ENCODE data around the gene GNAQ. TPM values are rescaled to one million over a fixed set of nuclear protein-coding genes. Genes with fewer than 3 reads are reported as not detected.
"Not testable (repeated sequence)": the region's sequence is repeated elsewhere in the genome, so short reads cannot be mapped to it uniquely, and the experiment has no call there.

The GNAQ gene
- total and polyA plus RNA-seq, 4 experiments from 2014 or later = 6.9 to 57.2 (median 34.5) TPM

DNA sequence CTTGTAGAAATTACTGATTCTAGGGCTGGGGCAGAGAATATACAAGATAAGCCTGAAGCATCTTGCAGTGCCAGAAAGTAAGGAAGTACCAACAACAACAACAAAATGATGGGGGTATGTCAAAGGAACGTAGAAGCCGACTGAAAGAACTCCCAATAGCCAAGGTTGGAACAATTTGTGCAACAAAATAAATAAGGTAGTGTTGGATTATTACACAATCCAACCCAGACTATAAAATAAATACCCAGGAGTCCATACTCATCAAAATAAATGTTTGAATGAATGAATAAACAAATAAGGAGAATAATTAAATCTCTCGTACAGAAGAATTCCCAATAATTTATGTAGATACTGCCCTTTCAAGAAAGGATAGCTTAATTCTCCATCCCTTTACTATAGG, 31.1 kb upstream of the GNAQ start:
- peaks cover 0 to 17% (median 8%) of the 10 kb centered on the region in 4 donors for H3K4me1 Mint-ChIP-seq
- Histone ChIP-seq H3K36me3 (ENCODE audit: insufficient read depth, low read length) (no peaks in the 10 kb centered on the region), H3K4me3 (ENCODE audit: low read length in 2 of 2) (no peak overlapping the region), H3K27me3 (ENCODE audit: insufficient read depth, low read length) (no peaks in the 10 kb centered on the region), H3K27ac (ENCODE audit: low read depth, low read length) (no peak overlapping the region), H3K9me3 (ENCODE audit: control insufficient read depth in 1 of 2, low read length in 2 of 2) (no peaks in the 10 kb centered on the region), H3K4me1 (ENCODE audit: insufficient read depth, low read length) (no peaks in the 10 kb centered on the region)
- DNase-seq = no peak
- H3K36me3 Mint-ChIP-seq = peaks cover 3 to 8% of the 10 kb centered on the region in 2 donors
- no peak overlapping the region for H3K27ac Mint-ChIP-seq
- peaks cover 0 to 15% (median 6%) of the 10 kb centered on the region in 8 donors for H3K9me3 Mint-ChIP-seq
- intact Hi-C loops (cut with micrococcal nuclease) = no loop called here
- H3K27me3 Mint-ChIP-seq = no peaks in the 10 kb centered on the region
- POLR2A ChIA-PET (ENCODE audit: partially characterized antibody) = no interaction called here
- H3K4me3 Mint-ChIP-seq = no peak overlapping the region
- CTCF ChIA-PET (ENCODE audit: partially characterized antibody) = interaction anchor here (0.5 to 2.5 kb wide), 2 partner anchors 28 to 243 kb away, joined by 3 to 13 read pairs; no protein-coding TSS in a partner anchor

DNA sequence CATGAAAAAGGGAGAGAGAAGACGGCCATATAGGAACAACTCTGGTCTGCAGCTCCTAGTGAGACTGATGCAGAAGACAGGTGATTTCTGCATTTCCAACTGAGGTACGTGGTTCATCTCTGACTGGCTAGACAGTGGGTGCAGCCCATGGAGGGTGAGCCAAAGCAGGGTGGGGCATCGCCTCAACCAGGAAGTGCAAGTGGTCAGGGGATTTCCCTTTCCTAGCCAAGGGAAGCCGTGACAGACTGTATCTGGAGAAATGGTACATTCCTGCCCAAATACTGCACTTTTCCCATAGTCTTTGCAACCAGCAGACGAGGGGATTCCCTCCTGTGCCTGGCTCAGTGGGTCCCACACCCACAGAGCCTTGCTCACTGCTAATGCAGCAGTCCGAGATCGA, 22.6 kb upstream of the GNAQ start:
- not testable (repeated sequence) for H3K36me3 ChIP-seq (ENCODE audit: insufficient read depth, low read length); H3K4me3 ChIP-seq (ENCODE audit: low read length in 2 of 2); H3K27me3 Mint-ChIP-seq; H3K9me3 ChIP-seq (ENCODE audit: control insufficient read depth in 1 of 2, low read length in 2 of 2); H3K36me3 Mint-ChIP-seq; H3K27ac ChIP-seq (ENCODE audit: low read depth, low read length); H3K27me3 ChIP-seq (ENCODE audit: insufficient read depth, low read length)
- peak overlapping the region in 5 of 7 donors; percentile 26 to 86 (median 77) for H3K27ac Mint-ChIP-seq
- intact Hi-C loops (cut with micrococcal nuclease) = loop anchor here (1.0 kb wide), 1 partner anchor 20 kb away; no protein-coding TSS in a partner anchor
- H3K4me1 ChIP-seq (ENCODE audit: insufficient read depth, low read length) = peaks cover 20% of the 10 kb centered on the region
- H3K4me3 Mint-ChIP-seq = peak overlapping the region in 7 of 8 donors; percentile 20 to 82 (median 65)
- H3K4me1 Mint-ChIP-seq = peaks cover 14 to 32% (median 23%) of the 10 kb centered on the region in 4 donors
- POLR2A ChIA-PET (ENCODE audit: partially characterized antibody) = interaction anchor here (1.2 to 1.9 kb wide), 4 partner anchors 12 to 159 kb away, joined by 3 to 7 read pairs (median 4); no protein-coding TSS in a partner anchor
- DNase-seq = peak; percentile 23 to 53 (median 42)
- H3K9me3 Mint-ChIP-seq = peaks cover 1 to 33% (median 11%) of the 10 kb centered on the region in 8 donors
- CTCF ChIA-PET (ENCODE audit: partially characterized antibody) = interaction anchor here (1.3 to 3.5 kb wide), 6 partner anchors 10 to 77 kb away, joined by 3 to 40 read pairs (median 6); no protein-coding TSS in a partner anchor

- H3K9me3 Mint-ChIP-seq = peaks cover 0 to 27% (median 11%) of the 10 kb centered on the region in 8 donors
- no peaks in the 10 kb centered on the region for H3K36me3 ChIP-seq (ENCODE audit: insufficient read depth, low read length)
- H3K27me3 ChIP-seq (ENCODE audit: insufficient read depth, low read length) = no peaks in the 10 kb centered on the region
- no peak overlapping the region for H3K27ac ChIP-seq (ENCODE audit: low read depth, low read length)
- peaks cover 20% of the 10 kb centered on the region for H3K4me1 ChIP-seq (ENCODE audit: insufficient read depth, low read length)
- ChIA-PET POLR2A (ENCODE audit: partially characterized antibody) (interaction anchor here (0.8 to 1.9 kb wide), 6 partner anchors 12 to 24 kb away, joined by 3 to 7 read pairs (median 4); partner anchors contain the start of gene GNAQ), CTCF (ENCODE audit: partially characterized antibody) (interaction anchor here (0.7 to 3.5 kb wide), 8 partner anchors 8 to 77 kb away, joined by 3 to 40 read pairs (median 4); no protein-coding TSS in a partner anchor)
- no peak overlapping the region for H3K4me3 ChIP-seq (ENCODE audit: low read length in 2 of 2)
- no peak for DNase-seq
- no peaks in the 10 kb centered on the region for H3K9me3 ChIP-seq (ENCODE audit: control insufficient read depth in 1 of 2, low read length in 2 of 2)
- H3K27me3 Mint-ChIP-seq = no peaks in the 10 kb centered on the region
- peak overlapping the region in 3 of 7 donors; percentile 35 to 77 (median 67) for H3K27ac Mint-ChIP-seq
- H3K36me3 Mint-ChIP-seq = peaks cover 0 to 4% of the 10 kb centered on the region in 2 donors
- intact Hi-C loops (cut with micrococcal nuclease) = loop anchor here (1.0 kb wide), 1 partner anchor 21 kb away; no protein-coding TSS in a partner anchor
- peak overlapping the region in 6 of 8 donors; percentile 20 to 82 (median 68) for H3K4me3 Mint-ChIP-seq
- H3K4me1 Mint-ChIP-seq = peaks cover 14 to 32% (median 23%) of the 10 kb centered on the region in 4 donors
Measured at GRCh38 chr9:78053627-78054026, 22.0 kb upstream of the GNAQ start.

- H3K36me3 Mint-ChIP-seq = no peaks in the 10 kb centered on the region
- H3K27ac ChIP-seq (ENCODE audit: low read depth, low read length) = no peak overlapping the region
- peaks cover 20% of the 10 kb centered on the region for H3K4me1 ChIP-seq (ENCODE audit: insufficient read depth, low read length)
- H3K9me3 Mint-ChIP-seq = peaks cover 0 to 3% (median 1%) of the 10 kb centered on the region in 8 donors
- H3K27me3 ChIP-seq (ENCODE audit: insufficient read depth, low read length) = no peaks in the 10 kb centered on the region
- no peak overlapping the region for H3K4me3 ChIP-seq (ENCODE audit: low read length in 2 of 2)
- H3K4me1 Mint-ChIP-seq = peaks cover 14 to 31% (median 23%) of the 10 kb centered on the region in 4 donors
- intact Hi-C loops (cut with micrococcal nuclease) = no loop called here
- POLR2A ChIA-PET (ENCODE audit: partially characterized antibody) = interaction anchor here (0.8 kb wide), 1 partner anchor 24 kb away, joined by 3 read pairs; no protein-coding TSS in a partner anchor
- no peak for DNase-seq
- H3K9me3 ChIP-seq (ENCODE audit: control insufficient read depth in 1 of 2, low read length in 2 of 2) = no peaks in the 10 kb centered on the region
- H3K36me3 ChIP-seq (ENCODE audit: insufficient read depth, low read length) = no peaks in the 10 kb centered on the region
- no peaks in the 10 kb centered on the region for H3K27me3 Mint-ChIP-seq
- H3K4me3 Mint-ChIP-seq = no peak overlapping the region
- no peak overlapping the region for H3K27ac Mint-ChIP-seq
- CTCF ChIA-PET (ENCODE audit: partially characterized antibody) = interaction anchor here (1.5 kb wide), 1 partner anchor 15 kb away, joined by 6 read pairs; no protein-coding TSS in a partner anchor
Measured at GRCh38 chr9:78050421-78050820, 18.8 kb upstream of the GNAQ start.

DNA sequence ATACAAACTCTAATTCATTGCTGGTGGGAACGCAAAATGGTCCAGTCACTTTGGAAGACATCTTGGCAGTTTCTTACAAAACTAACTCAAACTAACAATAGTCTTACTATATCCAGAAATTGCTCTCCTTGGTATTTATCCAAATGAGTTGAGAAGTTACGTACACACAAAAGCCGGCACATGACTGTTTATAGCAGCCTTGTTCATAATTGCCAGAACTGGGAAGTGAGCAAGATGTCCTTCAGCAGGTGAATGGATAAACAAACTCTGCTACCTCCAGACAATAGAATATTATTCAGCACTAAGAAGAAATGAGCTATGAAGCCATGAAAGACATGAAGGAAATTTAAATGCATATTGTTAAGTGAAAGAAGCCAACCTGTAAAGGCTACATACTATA, 17.9 kb upstream of the GNAQ start:
- H3K36me3 Mint-ChIP-seq = no peaks in the 10 kb centered on the region
- ChIA-PET CTCF (ENCODE audit: partially characterized antibody) (interaction anchor here (1.5 kb wide), 1 partner anchor 14 kb away, joined by 6 read pairs; no protein-coding TSS in a partner anchor), POLR2A (ENCODE audit: partially characterized antibody) (no interaction called here)
- peaks cover 14 to 26% (median 19%) of the 10 kb centered on the region in 4 donors for H3K4me1 Mint-ChIP-seq
- H3K4me3 Mint-ChIP-seq = no peak overlapping the region
- DNase-seq = no peak
- H3K27me3 ChIP-seq (ENCODE audit: insufficient read depth, low read length) = no peaks in the 10 kb centered on the region
- intact Hi-C loops (cut with micrococcal nuclease) = no loop called here
- H3K9me3 Mint-ChIP-seq = no peaks in the 10 kb centered on the region
- no peak overlapping the region for H3K4me3 ChIP-seq (ENCODE audit: low read length in 2 of 2)
- H3K4me1 ChIP-seq (ENCODE audit: insufficient read depth, low read length) = peaks cover 16% of the 10 kb centered on the region
- H3K27ac ChIP-seq (ENCODE audit: low read depth, low read length) = no peak overlapping the region
- H3K27ac Mint-ChIP-seq = no peak overlapping the region
- peaks cover 0 to 6% of the 10 kb centered on the region in 2 donors for H3K27me3 Mint-ChIP-seq
- H3K36me3 ChIP-seq (ENCODE audit: insufficient read depth, low read length) = no peaks in the 10 kb centered on the region
- no peaks in the 10 kb centered on the region for H3K9me3 ChIP-seq (ENCODE audit: control insufficient read depth in 1 of 2, low read length in 2 of 2)

- Mint-ChIP-seq H3K27ac (peak overlapping the region in 1 of 7 donors; percentile 66), H3K9me3 (peaks cover 0 to 2% (median 0%) of the 10 kb centered on the region in 8 donors), H3K4me3 (no peak overlapping the region), H3K27me3 (peaks cover 0 to 6% of the 10 kb centered on the region in 2 donors), H3K36me3 (no peaks in the 10 kb centered on the region), H3K4me1 (peaks cover 0 to 7% (median 1%) of the 10 kb centered on the region in 4 donors)
- POLR2A ChIA-PET (ENCODE audit: partially characterized antibody) = no interaction called here
- Histone ChIP-seq H3K4me3 (ENCODE audit: low read length in 2 of 2) (no peak overlapping the region), H3K4me1 (ENCODE audit: insufficient read depth, low read length) (no peaks in the 10 kb centered on the region), H3K27ac (ENCODE audit: low read depth, low read length) (no peak overlapping the region), H3K9me3 (ENCODE audit: control insufficient read depth in 1 of 2, low read length in 2 of 2) (no peaks in the 10 kb centered on the region), H3K36me3 (ENCODE audit: insufficient read depth, low read length) (no peaks in the 10 kb centered on the region), H3K27me3 (ENCODE audit: insufficient read depth, low read length) (no peaks in the 10 kb centered on the region)
- CTCF ChIA-PET (ENCODE audit: partially characterized antibody) = interaction anchor here (0.7 to 2.5 kb wide), 3 partner anchors 12 to 192 kb away, joined by 3 to 17 read pairs (median 3); no protein-coding TSS in a partner anchor
- intact Hi-C loops (cut with micrococcal nuclease) = no loop called here
- DNase-seq = no peak
Measured at GRCh38 chr9:78047106-78047505, 15.5 kb upstream of the GNAQ start.

DNA sequence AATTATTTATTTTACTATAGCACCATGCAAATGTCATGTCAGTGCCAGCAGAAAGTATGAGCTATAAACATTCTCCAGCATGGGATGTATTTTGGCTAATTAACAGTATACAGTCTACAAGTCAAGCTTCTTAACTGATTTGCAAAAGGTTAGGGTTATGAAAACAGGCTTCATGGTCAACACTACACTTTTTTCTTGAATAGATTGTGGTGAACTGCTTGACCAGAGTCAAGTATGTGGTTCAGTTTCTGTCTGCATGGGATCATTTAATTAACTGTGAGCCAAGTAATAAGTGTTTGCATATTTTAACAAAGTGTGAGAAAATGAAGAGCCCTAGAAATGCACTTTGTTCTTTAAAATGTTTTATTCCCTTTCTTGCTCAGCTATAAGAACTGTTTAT, 14.5 kb upstream of the GNAQ start:
- Histone ChIP-seq H3K4me1 (ENCODE audit: insufficient read depth, low read length) (no peaks in the 10 kb centered on the region), H3K27ac (ENCODE audit: low read depth, low read length) (no peak overlapping the region), H3K9me3 (ENCODE audit: control insufficient read depth in 1 of 2, low read length in 2 of 2) (no peaks in the 10 kb centered on the region), H3K27me3 (ENCODE audit: insufficient read depth, low read length) (no peaks in the 10 kb centered on the region), H3K36me3 (ENCODE audit: insufficient read depth, low read length) (no peaks in the 10 kb centered on the region), H3K4me3 (ENCODE audit: low read length in 2 of 2) (no peak overlapping the region)
- ChIA-PET POLR2A (ENCODE audit: partially characterized antibody) (interaction anchor here (0.9 kb wide), 1 partner anchor 28 kb away, joined by 4 read pairs; no protein-coding TSS in a partner anchor), CTCF (ENCODE audit: partially characterized antibody) (interaction anchor here (1.0 to 2.5 kb wide), 5 partner anchors 11 to 75 kb away, joined by 3 to 17 read pairs (median 4); no protein-coding TSS in a partner anchor)
- no peak overlapping the region for H3K27ac Mint-ChIP-seq
- no peaks in the 10 kb centered on the region for H3K4me1 Mint-ChIP-seq
- peaks cover 0 to 2% (median 0%) of the 10 kb centered on the region in 8 donors for H3K9me3 Mint-ChIP-seq
- no peak for DNase-seq
- intact Hi-C loops (cut with micrococcal nuclease) = no loop called here
- H3K4me3 Mint-ChIP-seq = no peak overlapping the region
- H3K27me3 Mint-ChIP-seq = peaks cover 0 to 6% of the 10 kb centered on the region in 2 donors
- no peaks in the 10 kb centered on the region for H3K36me3 Mint-ChIP-seq
